Activated CD4-positive, alpha-beta T cell treated with anti-CD3 and anti-CD28 coated beads, Interleukin-2, amount 50 U/mL, for 4 hours (primary cell): ENCODE results near the gene SPATA24.
"Not testable (repeated sequence)": the region's sequence is repeated elsewhere in the genome, so short reads cannot be mapped to it uniquely, and the experiment has no call there.

Experiments
- DNase-seq, 2 experiments: peaks; one replicate each; pipeline ENCODE4 v3.0.0-alpha.2; 2020

The SPATA24 gene

GRCh38 chr5:139416651-139417050, 12.8 kb upstream of the SPATA24 start:
- no peak for DNase-seq

- no peak for DNase-seq
Observed at GRCh38 chr5:139415869-139416268, 12.0 kb upstream of the SPATA24 start.

- no peak for DNase-seq
Observed at GRCh38 chr5:139415221-139415861, 11.5 kb upstream of the SPATA24 start.

GRCh38 chr5:139414581-139415130, 10.8 kb upstream of the SPATA24 start:
- no peak for DNase-seq

- no peak for DNase-seq
Observed at GRCh38 chr5:139413963-139414362, 10.1 kb upstream of the SPATA24 start.

GRCh38 chr5:139413153-139413552, 9.3 kb upstream of the SPATA24 start:
- DNase-seq = no peak

GRCh38 chr5:139410993-139411828, 7.3 kb upstream of the SPATA24 start:
- DNase-seq = no peak

- DNase-seq = no peak
Observed at GRCh38 chr5:139410121-139410992, 6.5 kb upstream of the SPATA24 start.

GRCh38 chr5:139409116-139409515, 5.2 kb upstream of the SPATA24 start:
- DNase-seq = not testable (repeated sequence)

GRCh38 chr5:139408191-139408590, 4.3 kb upstream of the SPATA24 start:
- DNase-seq = no peak

GRCh38 chr5:139407517-139407916, 3.6 kb upstream of the SPATA24 start:
- DNase-seq = no peak

GRCh38 chr5:139406963-139407362, 3.1 kb upstream of the SPATA24 start:
- DNase-seq = no peak

- DNase-seq = no peak
Observed at GRCh38 chr5:139404484-139404840, 573 bp upstream of the SPATA24 start.

- no peak for DNase-seq
Observed at GRCh38 chr5:139403418-139403786, 487 bp downstream of the SPATA24 start.

- DNase-seq = no peak
Observed at GRCh38 chr5:139402561-139403158, 1.2 kb downstream of the SPATA24 start.

GRCh38 chr5:139401546-139401945, 2.3 kb downstream of the SPATA24 start:
- no peak for DNase-seq

- no peak for DNase-seq
Observed at GRCh38 chr5:139399501-139400121, 4.3 kb downstream of the SPATA24 start.

GRCh38 chr5:139397921-139398320, 6.0 kb downstream of the SPATA24 start:
- no peak for DNase-seq

- no peak for DNase-seq
Observed at GRCh38 chr5:139396691-139397090, 7.2 kb downstream of the SPATA24 start.

GRCh38 chr5:139395844-139396640, 7.8 kb downstream of the SPATA24 start:
- DNase-seq = no peak
